DMS 273 treated with DMSO at 0.1 percent for 48 hours (cell line): ENCODE data around the gene MOAP1.
A peak's percentile ranks its signal among the peaks of the same experiment; 100 is the strongest.
"Not testable (repeated sequence)": the region's sequence is repeated elsewhere in the genome, so short reads cannot be mapped to it uniquely, and the experiment has no call there.

Experiments used
- DNase-seq: peaks from one replicate; lab custom pipeline; 2025; lab: John Stamatoyannopoulos, UW

MOAP1 gene

DNA sequence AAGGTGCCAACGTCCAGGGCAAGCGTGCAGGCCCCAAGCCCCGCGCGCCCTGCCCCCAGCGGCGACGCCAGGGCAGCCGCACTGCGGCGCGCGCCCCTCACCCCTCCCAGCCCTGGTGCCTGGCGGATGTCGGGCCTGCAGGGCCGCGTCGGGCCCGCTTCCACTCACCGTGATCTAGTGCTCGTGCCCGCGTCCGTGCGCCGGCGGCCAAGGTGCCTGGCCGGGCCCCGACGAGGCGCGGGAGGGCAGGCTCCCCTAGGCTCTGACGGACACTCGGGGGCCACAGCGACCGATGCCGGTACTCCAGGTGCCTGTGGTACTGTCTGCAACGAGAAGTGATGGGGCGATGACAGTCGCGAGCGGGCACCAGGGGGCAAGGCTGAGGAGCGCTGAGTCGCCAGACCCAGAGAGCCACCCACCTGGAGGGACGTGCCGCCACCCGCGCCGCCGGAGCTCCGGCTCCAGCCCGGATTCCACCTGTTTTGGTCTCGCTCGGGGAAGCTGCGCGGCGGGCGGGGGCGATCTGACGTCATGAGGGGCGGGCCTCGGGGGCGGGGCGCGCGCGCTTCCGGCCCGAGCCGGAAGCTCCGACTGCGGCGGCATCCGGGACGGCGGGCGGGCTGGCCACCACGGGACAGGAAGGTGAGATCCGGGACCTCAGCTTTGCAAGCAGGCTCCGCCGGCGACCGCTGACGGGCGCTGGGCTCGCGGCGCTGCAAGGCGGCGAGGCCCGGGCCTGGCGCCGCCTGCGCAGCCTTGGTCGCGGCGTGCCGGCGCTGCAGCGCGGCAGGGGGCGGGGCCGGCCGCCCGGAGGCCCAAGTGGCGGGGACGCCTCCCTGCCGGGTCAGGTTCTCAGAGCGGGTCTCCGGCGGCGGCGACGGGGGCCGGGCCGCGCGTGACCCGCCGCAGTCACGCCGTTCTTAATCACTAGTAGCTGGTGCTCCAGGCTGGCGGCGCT lies at the start of gene MOAP1, which contains the start of gene LYSET:
Gene MOAP1, minus strand, starts transcription at position 507 of the 958 bp plus-strand sequence. CDS start 655 bp downstream, outside the sequence.
Gene LYSET, plus strand, starts transcription at position 927 of the 958 bp plus-strand sequence. CDS start 89 bp downstream, outside the sequence.
- DNase-seq = peak; percentile 62

GRCh38 chr14:93233078-93233477 lies 48.4 kb upstream of the MOAP1 start:
- DNase-seq = not testable (repeated sequence)

- DNase-seq = no peak
These were observed 47.5 kb upstream of the MOAP1 start for GRCh38 chr14:93232159-93232558.

- DNase-seq = no peak
These were observed 46.7 kb upstream of the MOAP1 start for GRCh38 chr14:93231129-93231979.

GRCh38 chr14:93230539-93230938 lies 45.8 kb upstream of the MOAP1 start:
- no peak for DNase-seq

- DNase-seq = no peak
These were observed 43.9 kb upstream of the MOAP1 start for GRCh38 chr14:93228550-93228949.

- no peak for DNase-seq
These were observed 38.9 kb upstream of the MOAP1 start for GRCh38 chr14:93223565-93223964.

DNA sequence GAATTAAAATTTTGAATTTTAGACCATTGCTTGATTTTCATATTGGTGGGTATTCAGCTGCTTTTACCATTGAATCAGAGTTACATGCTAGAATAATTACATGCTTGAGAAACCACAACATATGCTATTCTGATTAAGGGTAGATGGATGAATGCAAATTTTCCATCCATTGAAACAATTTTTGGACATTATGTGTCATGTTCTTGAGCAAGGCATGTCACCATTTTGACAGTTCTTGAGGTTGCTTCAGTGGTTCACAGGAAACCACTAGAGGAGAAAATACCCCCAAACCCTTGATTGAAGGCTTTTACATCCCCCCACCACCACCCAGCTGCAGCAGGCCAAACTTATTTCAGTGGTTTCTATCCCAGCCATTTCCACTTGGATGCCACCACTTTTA lies 35.8 kb upstream of the MOAP1 start:
- no peak for DNase-seq

DNA sequence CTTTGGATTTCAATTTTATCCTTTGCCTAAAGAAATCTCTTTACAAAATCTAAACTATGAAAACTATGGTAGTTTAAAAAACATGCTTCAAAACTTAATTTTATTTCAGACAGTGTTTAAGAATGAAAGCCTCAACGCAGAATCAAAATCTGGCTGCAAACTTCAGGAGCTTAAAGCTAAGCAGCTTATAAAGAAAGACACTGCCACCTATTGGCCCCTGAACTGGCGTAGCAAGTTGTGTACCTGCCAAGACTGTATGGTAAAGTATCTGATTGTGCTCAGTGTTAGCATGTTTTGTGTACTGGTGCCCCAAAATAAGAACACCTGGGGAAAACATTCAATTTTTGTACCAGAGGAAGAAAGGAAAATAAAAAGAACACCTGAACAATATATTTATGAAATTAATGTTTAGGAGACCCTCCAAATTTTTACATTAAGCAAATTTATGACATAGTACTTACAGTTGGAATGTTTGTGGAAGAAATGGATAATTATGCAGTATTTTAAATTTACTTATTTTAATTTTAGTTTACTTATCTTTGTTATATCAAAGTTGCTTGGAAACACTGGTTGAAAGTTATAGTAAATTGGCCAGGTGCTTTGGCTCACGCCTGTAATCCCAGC lies 34.5 kb upstream of the MOAP1 start:
- no peak for DNase-seq

- no peak for DNase-seq
These were observed 29.9 kb upstream of the MOAP1 start for GRCh38 chr14:93214598-93214997.

- DNase-seq = no peak
These were observed 27.7 kb upstream of the MOAP1 start for GRCh38 chr14:93212432-93212831.

- peak; percentile 39 for DNase-seq
These were observed 23.0 kb upstream of the MOAP1 start for GRCh38 chr14:93207468-93208308.

GRCh38 chr14:93206793-93207467 lies 22.2 kb upstream of the MOAP1 start, which contains the start of the genes GON7 and UBR7:
GON7 (minus strand) TSS chr14:93207065; CDS start chr14:93207037, 28 bp downstream.
UBR7 (plus strand) TSS chr14:93207256; CDS start chr14:93207292, 36 bp downstream.
- DNase-seq = peak; percentile 95

DNA sequence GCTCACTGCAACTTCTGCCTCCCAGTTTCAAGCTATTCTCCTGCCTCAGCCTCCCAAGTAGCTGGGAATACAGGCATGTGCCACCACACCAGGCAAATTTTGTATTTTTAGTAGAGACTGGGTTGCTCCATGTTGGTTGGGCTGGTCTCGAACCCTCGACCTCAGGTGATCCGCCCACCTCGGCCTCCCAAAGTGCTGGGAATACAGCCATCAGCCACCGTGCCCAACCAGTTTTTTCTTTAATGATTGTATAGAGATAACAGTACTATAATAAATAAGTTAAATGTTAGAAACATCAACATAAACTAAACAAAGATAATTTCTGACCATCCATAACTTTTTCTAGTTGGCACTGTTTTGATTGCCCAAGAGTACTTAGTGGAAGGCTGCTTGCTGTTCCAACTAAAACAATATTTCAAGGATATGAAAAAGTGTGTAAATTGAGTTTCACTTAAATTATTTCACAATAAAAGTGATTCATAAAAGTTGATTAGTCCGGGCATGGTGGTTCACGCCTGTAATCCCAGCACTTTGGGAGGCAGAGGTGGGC lies 16.5 kb upstream of the MOAP1 start:
- no peak for DNase-seq

GRCh38 chr14:93200553-93200952 lies 15.9 kb upstream of the MOAP1 start:
- DNase-seq = no peak

DNA sequence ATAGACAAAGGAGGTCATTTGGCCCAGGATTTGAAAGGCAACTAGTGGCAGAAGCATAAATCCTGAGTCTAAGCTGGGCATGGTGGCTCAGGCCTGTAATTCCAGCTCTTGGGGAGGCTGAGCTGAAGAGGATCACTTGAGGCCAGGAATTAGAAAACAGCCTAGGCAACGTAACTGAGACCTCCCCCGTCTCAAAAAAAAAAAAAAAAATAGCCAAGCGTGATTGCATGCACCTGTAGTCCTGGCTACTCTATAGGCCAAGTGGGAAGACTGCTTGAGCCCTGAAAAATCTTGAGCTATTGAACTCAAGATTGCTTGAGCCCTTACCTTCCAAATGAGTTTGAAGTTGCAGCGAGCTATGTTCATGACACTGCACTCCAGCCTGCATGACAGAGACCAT lies 14.3 kb upstream of the MOAP1 start:
- DNase-seq = no peak

GRCh38 chr14:93195316-93195999 lies 10.8 kb upstream of the MOAP1 start:
- no peak for DNase-seq

DNA sequence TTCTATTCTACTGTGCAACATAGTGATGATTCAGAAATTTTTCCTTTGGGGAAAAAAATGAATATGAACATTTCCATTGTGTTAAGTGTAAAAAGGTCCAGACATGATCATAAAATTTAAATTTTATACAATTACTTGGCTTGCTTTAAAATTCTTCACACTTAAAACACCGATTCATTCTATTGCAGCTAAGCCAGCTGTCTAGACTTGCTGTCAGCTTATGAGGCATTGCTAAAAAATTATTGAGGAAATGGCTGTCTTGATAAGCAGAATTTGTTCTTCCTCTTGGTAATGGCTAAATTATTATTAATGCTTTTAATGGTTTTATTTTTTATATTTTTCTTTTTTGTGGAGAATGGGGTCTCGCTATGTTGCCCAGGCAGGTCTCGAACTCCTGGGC lies 2.3 kb upstream of the MOAP1 start:
- DNase-seq = no peak

DNA sequence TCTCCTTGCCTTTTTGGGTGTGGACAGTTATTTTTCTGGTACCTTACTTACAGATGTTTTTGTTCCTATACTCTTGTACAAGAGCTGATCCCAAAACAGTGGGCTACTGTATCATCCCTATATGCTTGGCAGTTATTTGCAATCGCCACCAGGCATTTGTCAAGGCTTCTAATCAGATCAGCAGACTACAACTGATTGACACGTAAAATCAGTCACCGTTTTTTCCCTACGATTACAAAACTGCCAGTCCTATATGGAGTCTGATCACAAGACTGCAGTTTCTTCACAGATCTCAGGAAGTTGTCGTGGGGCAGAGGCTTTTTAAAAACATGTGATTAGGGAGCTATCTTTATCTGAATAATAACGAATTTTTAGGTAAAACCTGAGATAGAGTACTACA lies 1.8 kb upstream of the MOAP1 start:
- no peak for DNase-seq

DNA sequence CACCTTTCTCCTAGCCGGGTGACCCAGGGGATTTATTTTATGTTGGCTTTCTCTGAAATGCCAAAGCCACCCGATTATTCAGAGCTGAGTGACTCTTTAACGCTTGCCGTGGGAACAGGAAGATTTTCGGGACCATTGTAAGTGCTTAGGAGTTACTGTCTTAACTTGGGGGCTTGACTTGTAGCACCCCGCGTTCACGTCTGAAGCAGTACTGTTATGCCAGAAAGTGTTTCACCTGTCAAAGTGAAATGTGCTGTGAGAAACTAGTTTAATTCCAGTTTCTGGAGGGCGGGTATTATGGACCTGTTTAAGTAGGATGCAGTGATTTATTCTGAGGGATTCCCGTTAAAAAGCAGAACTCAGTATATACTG lies 638 bp upstream of the MOAP1 start:
- DNase-seq = no peak
